Ovary (tissue), 9 donors: ENCODE measurements around the gene KCTD18. TPM values are rescaled to one million over a fixed set of nuclear protein-coding genes. Genes with fewer than 3 reads are reported as not detected.

Source experiments
- DNase-seq, 5 donors: peaks; one replicate each; pipeline ENCODE4 v3.0.0-alpha.2; 2019 to 2020
- H3K27ac ChIP-seq, 2 donors: fragments of 200-600 bp; one replicate each; pipeline versions ENCODE4 v1.5.1 to v1.8.0; 2019 to 2022
- H3K27me3 ChIP-seq: fragments of 200-600 bp; one replicate; pipeline ENCODE4 v1.8.0; 2022
- H3K36me3 ChIP-seq: fragments of 200-600 bp; sonication (generic); one replicate; pipeline ENCODE4 v1.5.1; 2019
- H3K4me1 ChIP-seq: one replicate; pipeline ENCODE4 v1.8.1; 2013; ENCODE audit warnings: mild to moderate bottlenecking, moderate library complexity; ENCODE audit not compliant: insufficient read depth
- H3K4me3 ChIP-seq: fragments of 200-600 bp; sonication (generic); one replicate; pipeline ENCODE4 v1.5.1; 2017
- H3K9me3 ChIP-seq, 2 donors: fragments of 200-600 bp in 1 of 2; sonication (generic) in 1 of 2; one replicate each; pipeline versions ENCODE4 v1.5.1 to v1.8.1; 2013 to 2019; ENCODE audit warnings: mild to moderate bottlenecking in 1 of 2, moderate library complexity in 1 of 2
- EP300 ChIP-seq: sonication (generic); formaldehyde crosslinking; IDR thresholded peaks from one replicate; pipeline ENCODE4 v1.6.1; 2017; ENCODE audit warnings: antibody characterized with exemption
- POLR2A ChIP-seq: fragments of 450-650 bp; IDR thresholded peaks from one replicate; pipeline ENCODE4 v1.6.1; 2017; ENCODE audit warnings: antibody characterized with exemption, mild to moderate bottlenecking, moderate library complexity
- WGBS, 3 donors: extraction: QIAGEN DNeasy Blood & Tissue Kit in 1 of 3; methylation state at CpG; one replicate each; pipeline versions ENCODE4 v1.1.5 to v1.1.7; 2013 to 2017; 5-methylcytosine and 5-hydroxymethylcytosine counted together
- intact Hi-C, 4 donors: fragments of 100-400 bp; cut with DNase I; formaldehyde crosslinking; loops; one replicate each; pipeline versions ENCODE4 v1.11.0 to v1.15.1; 2022 to 2023
- polyA plus RNA-seq, 2 donors: library from polyadenylated mRNA; stranded (reverse); fragments of 200-250 nt in 1 of 2; fragments of 350-450 nt in 1 of 2; fragmentation: Illumina TruSeq in 1 of 2; extraction: RNeasy Lipid Tissue Mini Kit (QIAGEN cat#74804) in 1 of 2; gene quantifications; one replicate each; pipeline ENCODE4 v1.2.3, GENCODE V29; 2013 to 2014
- total RNA-seq, 7 donors: library from RNA; depleted of rRNA in 2 of 7; stranded (reverse); fragments of >200 nt in 2 of 7; fragmentation: NEBNext Ultra II Directional in 3 of 7; extraction: Animal tissue kit (Norgen Biotek cat#: 25700) in 3 of 7; gene quantifications; one replicate each; pipeline versions ENCODE4 v1.1.0 to v1.2.4, GENCODE V29; 2016 to 2023
- TF ChIP-seq, protein P1 (sequence below), 3 donors: fragments of 450-650 bp in 2 of 3; fragments of 200-600 bp in 1 of 3; IDR thresholded peaks; one replicate each; pipeline versions ENCODE4 v1.5.1 to v1.8.0; 2016 to 2022; ENCODE audit warnings: antibody characterized with exemption in 3 of 3, mild to moderate bottlenecking in 1 of 3
- donor health status: DM: no; HTN: no; CAD: no; lungs with moderate emphysema.
- donor health status: DM: no; HTN: no; CAD: no.
- donor health status: Bipolar disorder and iron deficiency.
- donor health status: DM: yes; HTN: yes; CAD: no.
- donor health status: DM: no; HTN: no; CAD: no.
- donor health status: DM: yes; HTN: yes; CAD: no.

Gene KCTD18
- total and polyA plus RNA-seq, 9 donors = 9.5 to 15.1 (median 12.1) TPM

DNA sequence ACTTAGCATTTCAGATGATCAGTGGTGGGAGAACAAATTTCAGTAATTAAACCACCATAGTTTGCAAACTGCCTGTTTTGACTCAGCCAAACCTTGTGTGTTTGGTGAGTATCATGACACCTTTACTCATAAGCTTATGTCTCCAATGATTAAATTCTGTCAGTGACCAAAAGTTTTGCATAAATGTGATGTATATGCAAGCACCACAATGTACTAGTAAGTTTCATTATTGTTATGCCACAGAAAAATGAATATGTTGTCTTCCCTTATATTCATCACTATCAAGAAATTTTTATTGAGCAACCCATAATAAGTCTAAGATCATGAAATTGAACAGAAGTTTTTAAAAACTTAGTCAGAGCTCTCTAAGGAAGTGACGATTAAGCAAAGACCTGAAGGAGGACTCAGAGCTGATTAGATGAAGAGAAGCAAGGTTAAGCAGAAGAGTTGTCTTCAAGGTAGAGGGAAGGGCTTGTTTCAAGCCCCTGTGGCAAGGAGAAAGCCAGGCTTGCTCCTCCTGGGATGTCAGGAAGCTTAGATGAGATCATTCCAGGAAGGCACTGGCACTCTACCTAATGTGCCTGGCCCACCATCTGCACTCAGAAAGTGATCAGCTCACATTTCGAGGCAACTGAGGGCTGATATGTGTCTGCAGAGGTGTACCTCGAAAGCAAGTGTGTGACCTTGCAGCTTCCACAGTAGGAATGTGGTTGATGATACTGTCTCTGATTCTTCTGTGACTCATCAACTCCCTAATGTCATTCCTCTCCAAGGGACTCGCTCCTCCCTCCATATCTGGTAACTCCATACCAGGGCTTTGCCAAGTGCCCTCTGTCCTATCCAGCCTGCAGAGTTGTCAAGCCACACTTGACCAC lies 54.7 kb downstream of the KCTD18 start:
- intact Hi-C loops = no loop called here
- Histone ChIP-seq H3K27ac (no peak overlapping the region), H3K36me3 (no peaks in the 10 kb centered on the region), H3K9me3 (no peaks in the 10 kb centered on the region), H3K4me1 (no peaks in the 10 kb centered on the region), H3K4me3 (no peak overlapping the region), H3K27me3 (no peaks in the 10 kb centered on the region)
- no peak for TF ChIP-seq EP300
- TF ChIP-seq, protein P1, sequence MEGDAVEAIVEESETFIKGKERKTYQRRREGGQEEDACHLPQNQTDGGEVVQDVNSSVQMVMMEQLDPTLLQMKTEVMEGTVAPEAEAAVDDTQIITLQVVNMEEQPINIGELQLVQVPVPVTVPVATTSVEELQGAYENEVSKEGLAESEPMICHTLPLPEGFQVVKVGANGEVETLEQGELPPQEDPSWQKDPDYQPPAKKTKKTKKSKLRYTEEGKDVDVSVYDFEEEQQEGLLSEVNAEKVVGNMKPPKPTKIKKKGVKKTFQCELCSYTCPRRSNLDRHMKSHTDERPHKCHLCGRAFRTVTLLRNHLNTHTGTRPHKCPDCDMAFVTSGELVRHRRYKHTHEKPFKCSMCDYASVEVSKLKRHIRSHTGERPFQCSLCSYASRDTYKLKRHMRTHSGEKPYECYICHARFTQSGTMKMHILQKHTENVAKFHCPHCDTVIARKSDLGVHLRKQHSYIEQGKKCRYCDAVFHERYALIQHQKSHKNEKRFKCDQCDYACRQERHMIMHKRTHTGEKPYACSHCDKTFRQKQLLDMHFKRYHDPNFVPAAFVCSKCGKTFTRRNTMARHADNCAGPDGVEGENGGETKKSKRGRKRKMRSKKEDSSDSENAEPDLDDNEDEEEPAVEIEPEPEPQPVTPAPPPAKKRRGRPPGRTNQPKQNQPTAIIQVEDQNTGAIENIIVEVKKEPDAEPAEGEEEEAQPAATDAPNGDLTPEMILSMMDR (IDR thresholded peaks at IDR 0.05) = no peak
- TF ChIP-seq POLR2A = no peak
- 69 to 79% (median 78%) methylated on average over 4 of the region's 4 CpGs for WGBS, 3 donors
- no peak for DNase-seq

GRCh38 chr2:200453853-200454534 lies 55.9 kb downstream of the KCTD18 start:
- no peaks in the 10 kb centered on the region for H3K36me3 ChIP-seq
- DNase-seq = no peak
- no peaks in the 10 kb centered on the region for H3K27me3 ChIP-seq
- H3K4me3 ChIP-seq = no peak overlapping the region
- TF ChIP-seq, protein P1 (IDR thresholded peaks at IDR 0.05) = no peak
- TF ChIP-seq POLR2A = no peak
- no peak for TF ChIP-seq EP300
- intact Hi-C loops = no loop called here
- 80 to 84% (median 84%) methylated on average over 5 of the region's 5 CpGs for WGBS, 3 donors
- H3K4me1 ChIP-seq = no peaks in the 10 kb centered on the region
- no peak overlapping the region for H3K27ac ChIP-seq
- H3K9me3 ChIP-seq = no peaks in the 10 kb centered on the region

DNA sequence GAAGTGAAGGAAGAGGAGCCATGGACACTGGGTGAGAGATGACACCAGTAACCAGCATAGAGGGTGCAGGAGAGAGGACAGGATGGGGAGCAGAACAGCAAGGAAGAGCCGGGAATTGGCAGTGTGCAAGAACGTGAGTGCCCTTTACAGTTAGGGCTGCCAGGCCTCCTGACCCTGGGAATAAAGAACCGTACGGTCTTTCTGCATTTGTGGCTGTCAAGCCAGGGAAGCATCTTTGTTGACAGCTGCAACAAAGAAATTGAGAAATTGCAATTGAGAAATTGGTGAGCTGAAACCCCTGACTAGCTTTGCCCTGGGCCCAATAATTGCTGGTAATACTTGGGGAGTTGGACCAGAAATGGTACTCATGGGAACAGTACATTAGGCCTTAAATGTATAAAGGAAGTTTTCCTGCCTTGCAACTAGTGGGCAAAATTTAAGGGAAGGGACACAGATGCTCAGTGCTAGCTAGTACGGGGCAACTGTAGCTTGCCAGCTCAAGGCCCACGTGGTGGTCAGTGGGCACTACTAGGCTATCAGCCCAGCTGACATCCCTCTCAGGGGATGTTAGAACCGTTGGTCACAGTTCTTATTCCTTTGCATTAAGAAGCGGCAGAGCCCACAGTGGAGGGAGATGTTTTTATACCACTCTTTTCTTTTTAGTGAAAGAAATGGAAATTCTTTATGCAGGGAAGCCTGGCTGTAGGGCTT lies 56.6 kb downstream of the KCTD18 start:
- Histone ChIP-seq H3K9me3 (no peaks in the 10 kb centered on the region), H3K27ac (no peak overlapping the region), H3K4me3 (no peak overlapping the region), H3K27me3 (no peaks in the 10 kb centered on the region), H3K36me3 (no peaks in the 10 kb centered on the region), H3K4me1 (no peaks in the 10 kb centered on the region)
- intact Hi-C loops = no loop called here
- DNase-seq = no peak
- 87 to 94% (median 90%) methylated on average over 8 of the region's 8 CpGs for WGBS, 3 donors
- TF ChIP-seq, protein P1 (IDR thresholded peaks at IDR 0.05) = no peak
- TF ChIP-seq EP300 (no peak), POLR2A (no peak)

GRCh38 chr2:200452377-200452776 lies 57.5 kb downstream of the KCTD18 start:
- no peaks in the 10 kb centered on the region for H3K27me3 ChIP-seq
- no peak overlapping the region for H3K4me3 ChIP-seq
- 95 to 100% (median 98%) methylated on average over 2 of the region's 2 CpGs for WGBS, 3 donors
- no peaks in the 10 kb centered on the region for H3K4me1 ChIP-seq
- no peak for TF ChIP-seq POLR2A
- no peak for TF ChIP-seq EP300
- TF ChIP-seq, protein P1 (IDR thresholded peaks at IDR 0.05) = no peak
- intact Hi-C loops = no loop called here
- H3K36me3 ChIP-seq = no peaks in the 10 kb centered on the region
- no peaks in the 10 kb centered on the region for H3K9me3 ChIP-seq
- H3K27ac ChIP-seq = no peak overlapping the region
- DNase-seq = no peak
